GM12872 (cell line): Measurements from ENCODE around the gene FCHSD2.

ENCODE experiments used
- CTCF ChIP-seq: IDR thresholded peaks from 3 replicates; pipeline ENCODE4 v1.5.1; 2011; ENCODE audit warnings: low read depth, mild to moderate bottlenecking, low read length, moderate library complexity; ENCODE audit not compliant: insufficient read depth

The FCHSD2 gene

DNA sequence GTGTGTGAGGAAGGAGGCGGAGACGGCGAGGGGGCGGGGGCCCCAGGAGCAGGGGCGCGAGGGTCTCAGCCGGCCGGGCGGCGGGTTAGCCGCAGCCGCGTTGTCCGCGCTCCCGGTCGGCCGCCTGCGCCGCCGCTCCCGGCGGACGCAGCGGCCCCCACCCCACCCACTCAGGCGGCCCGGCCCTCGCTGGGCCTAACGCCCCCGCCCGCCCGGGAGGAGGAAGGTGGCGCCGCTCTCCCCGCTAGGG is at the start of gene FCHSD2:
FCHSD2 (minus strand) TSS at position 191 of the 250 bp plus-strand sequence. CDS start 441 bp downstream, outside the sequence.
- no peak for TF ChIP-seq CTCF

DNA sequence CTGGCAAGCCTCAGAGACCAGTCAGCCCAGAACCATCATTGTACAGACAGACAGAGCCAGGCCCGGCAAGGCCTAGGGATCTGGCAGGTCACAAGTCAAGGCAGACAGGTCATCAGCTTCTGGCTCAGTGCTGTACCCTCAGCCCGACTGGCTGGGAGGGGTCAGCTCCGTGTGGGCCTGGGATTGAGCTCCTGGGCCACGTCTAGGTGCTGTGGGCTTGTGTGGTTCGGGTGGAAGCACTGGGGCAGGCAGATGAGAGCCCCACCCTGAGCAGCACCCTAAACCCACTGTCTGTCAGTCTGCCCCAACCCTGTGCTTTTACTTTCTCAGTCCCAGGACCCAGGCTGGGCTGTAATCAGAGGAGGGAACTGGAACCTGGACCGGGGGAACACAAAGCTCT is 49.0 kb upstream of the FCHSD2 start:
- no peak for TF ChIP-seq CTCF

- TF ChIP-seq CTCF, result no peak
Measured at GRCh38 chr11:73190557-73190885, 48.4 kb upstream of the FCHSD2 start.

GRCh38 chr11:73189723-73190556 is 47.8 kb upstream of the FCHSD2 start:
- TF ChIP-seq CTCF, result no peak

GRCh38 chr11:73189315-73189714 is 47.2 kb upstream of the FCHSD2 start:
- no peak for TF ChIP-seq CTCF

DNA sequence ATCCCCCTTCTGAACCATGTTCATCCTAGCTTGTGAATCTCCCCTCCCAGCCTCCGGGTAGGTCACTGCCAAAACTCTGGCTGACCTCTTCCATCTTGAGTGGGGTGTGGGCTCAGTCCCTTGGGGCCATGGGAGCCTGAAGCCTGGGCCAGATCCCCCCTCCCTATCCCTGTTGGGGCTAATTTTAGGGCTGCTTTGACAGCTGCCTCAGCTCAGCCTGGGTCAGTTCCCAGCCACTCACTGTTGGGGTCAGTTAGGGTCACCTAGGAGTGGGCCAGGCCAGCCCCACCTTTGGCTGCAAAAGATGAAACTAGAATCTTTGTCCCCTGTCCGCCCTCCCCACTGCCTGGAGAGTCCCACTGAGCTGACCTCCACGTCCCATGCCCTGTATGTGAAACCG is 46.2 kb upstream of the FCHSD2 start:
- no peak for TF ChIP-seq CTCF

- no peak for TF ChIP-seq CTCF
Measured at GRCh38 chr11:73187854-73188253, 45.7 kb upstream of the FCHSD2 start.
